Measurements from ENCODE around the gene SRRM5.

SRRM5 gene

DNA sequence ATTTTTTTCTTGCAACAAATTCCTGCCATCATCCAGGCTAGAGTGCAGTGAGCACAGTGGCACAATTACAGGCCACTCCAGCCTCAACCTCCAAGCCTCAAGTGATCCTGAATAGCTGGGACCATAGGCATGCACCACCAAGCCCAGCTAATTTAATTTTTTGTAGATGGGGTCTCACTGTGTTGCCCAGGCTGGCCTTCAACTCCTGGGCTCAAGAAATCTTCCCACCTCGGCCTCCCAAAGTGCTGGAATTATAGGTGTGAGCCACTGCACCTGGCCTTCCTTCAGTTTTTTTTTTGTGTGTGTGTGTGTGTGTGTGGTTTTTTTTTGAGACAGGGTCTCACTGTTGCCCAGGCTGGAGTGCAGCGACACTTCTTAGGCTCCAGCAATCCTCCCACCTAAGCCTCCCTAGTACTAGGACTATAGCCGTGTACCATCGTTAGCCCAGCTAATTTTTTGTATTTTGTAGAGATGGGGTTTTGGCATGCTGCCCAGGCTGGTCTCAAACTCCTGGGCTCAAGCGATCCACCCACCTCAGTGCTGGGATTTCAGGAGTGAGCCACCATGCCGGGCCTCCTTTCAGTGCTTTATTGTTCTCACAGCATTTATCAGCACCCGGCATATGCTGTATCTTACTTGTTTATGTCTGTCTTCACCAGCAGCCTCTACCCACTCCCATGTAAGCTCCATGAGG is 5.9 kb upstream of the SRRM5 start:
- Histone ChIP-seq H3K27me3 (ENCODE audit: low read length) (no peaks in the 10 kb centered on the region), H3K4me2 (ENCODE audit: low read depth, low read length, poor library complexity, severe bottlenecking) (no peak overlapping the region), H3K9ac (ENCODE audit: low read length) (no peak overlapping the region), H3K27ac (ENCODE audit: low read depth, low read length) (no peak overlapping the region), H3K79me2 (ENCODE audit: insufficient read depth, low read length) (0 out of 2 replicates have a peak, but pooled peaks cover 9% of the 10 kb centered on the region), H3K36me3 (ENCODE audit: low read length) (no peaks in the 10 kb centered on the region), H2AFZ (ENCODE audit: low read depth, low read length, severe bottlenecking) (no peak overlapping the region), H3K9me2 (replicated peaks; ENCODE audit: insufficient read depth, low read length) (no peaks in the 10 kb centered on the region), H3K4me3 (ENCODE audit: insufficient read depth, low read length, poor library complexity, severe bottlenecking) (no peak overlapping the region), H3K9me3 (ENCODE audit: insufficient read depth, low read length) (no peaks in the 10 kb centered on the region), H3F3A (ENCODE audit: insufficient read depth) (peaks cover 7% of the 10 kb centered on the region), H4K20me1 (ENCODE audit: low read depth, low read length) (no peaks in the 10 kb centered on the region)
- TF ChIP-seq, protein P1, sequence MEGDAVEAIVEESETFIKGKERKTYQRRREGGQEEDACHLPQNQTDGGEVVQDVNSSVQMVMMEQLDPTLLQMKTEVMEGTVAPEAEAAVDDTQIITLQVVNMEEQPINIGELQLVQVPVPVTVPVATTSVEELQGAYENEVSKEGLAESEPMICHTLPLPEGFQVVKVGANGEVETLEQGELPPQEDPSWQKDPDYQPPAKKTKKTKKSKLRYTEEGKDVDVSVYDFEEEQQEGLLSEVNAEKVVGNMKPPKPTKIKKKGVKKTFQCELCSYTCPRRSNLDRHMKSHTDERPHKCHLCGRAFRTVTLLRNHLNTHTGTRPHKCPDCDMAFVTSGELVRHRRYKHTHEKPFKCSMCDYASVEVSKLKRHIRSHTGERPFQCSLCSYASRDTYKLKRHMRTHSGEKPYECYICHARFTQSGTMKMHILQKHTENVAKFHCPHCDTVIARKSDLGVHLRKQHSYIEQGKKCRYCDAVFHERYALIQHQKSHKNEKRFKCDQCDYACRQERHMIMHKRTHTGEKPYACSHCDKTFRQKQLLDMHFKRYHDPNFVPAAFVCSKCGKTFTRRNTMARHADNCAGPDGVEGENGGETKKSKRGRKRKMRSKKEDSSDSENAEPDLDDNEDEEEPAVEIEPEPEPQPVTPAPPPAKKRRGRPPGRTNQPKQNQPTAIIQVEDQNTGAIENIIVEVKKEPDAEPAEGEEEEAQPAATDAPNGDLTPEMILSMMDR (IDR thresholded peaks at IDR 0.05; ENCODE audit: insufficient read depth, low read length, poor library complexity, severe bottlenecking), result no peak
- no peak for TF ChIP-seq EZH2phosphoT487 (conservative IDR thresholded peaks at IDR 0.05; ENCODE audit: low read length)

DNA sequence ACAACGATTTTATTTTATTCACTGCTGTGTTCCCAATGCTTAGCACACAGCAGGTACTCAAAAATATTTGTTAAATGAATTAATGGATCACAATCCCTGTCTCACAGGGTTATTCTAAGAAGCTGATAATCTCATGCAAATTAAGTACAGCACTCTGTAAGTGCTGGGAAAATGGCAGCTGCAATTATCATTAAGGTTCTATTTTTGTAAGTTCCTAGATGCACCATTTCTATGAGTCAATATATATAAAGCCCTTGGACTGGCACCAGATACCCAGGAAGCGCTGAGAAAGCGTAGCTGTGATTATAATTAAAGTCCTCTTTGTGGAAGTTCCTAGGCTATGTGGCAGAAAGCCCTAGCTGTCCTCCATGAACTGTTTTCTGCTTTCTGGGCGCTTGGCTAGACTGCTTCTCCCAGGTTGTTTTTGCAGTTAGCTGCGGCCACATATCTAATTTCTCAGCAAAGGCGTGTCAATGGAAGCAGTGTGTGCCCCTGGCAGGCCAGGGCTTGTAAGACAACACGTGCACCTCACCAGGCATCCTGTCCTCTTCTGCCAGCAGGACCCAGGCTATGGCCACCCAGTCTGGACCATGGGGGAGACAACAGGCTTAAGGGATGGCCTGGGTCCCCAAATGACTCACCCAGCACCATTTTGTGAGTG is 5.2 kb upstream of the SRRM5 start:
- Histone ChIP-seq H3K4me2 (ENCODE audit: low read depth, low read length, poor library complexity, severe bottlenecking) (no peak overlapping the region), H3K9me2 (replicated peaks; ENCODE audit: insufficient read depth, low read length) (no peaks in the 10 kb centered on the region), H3F3A (ENCODE audit: insufficient read depth) (peaks cover under 1% of the 10 kb centered on the region; the same call in 1 of the 2 replicates), H3K9ac (ENCODE audit: low read length) (no peak overlapping the region), H3K27ac (ENCODE audit: low read depth, low read length) (no peak overlapping the region), H3K79me2 (ENCODE audit: insufficient read depth, low read length) (0 out of 2 replicates have a peak, but pooled peaks cover 10% of the 10 kb centered on the region), H3K27me3 (ENCODE audit: low read length) (no peaks in the 10 kb centered on the region), H2AFZ (ENCODE audit: low read depth, low read length, severe bottlenecking) (no peak overlapping the region), H3K4me3 (ENCODE audit: insufficient read depth, low read length, poor library complexity, severe bottlenecking) (no peak overlapping the region), H4K20me1 (ENCODE audit: low read depth, low read length) (no peaks in the 10 kb centered on the region), H3K9me3 (ENCODE audit: insufficient read depth, low read length) (no peaks in the 10 kb centered on the region), H3K36me3 (ENCODE audit: low read length) (no peaks in the 10 kb centered on the region)
- TF ChIP-seq EZH2phosphoT487 (conservative IDR thresholded peaks at IDR 0.05; ENCODE audit: low read length), result no peak
- TF ChIP-seq, protein P1 (IDR thresholded peaks at IDR 0.05; ENCODE audit: insufficient read depth, low read length, poor library complexity, severe bottlenecking), result no peak

DNA sequence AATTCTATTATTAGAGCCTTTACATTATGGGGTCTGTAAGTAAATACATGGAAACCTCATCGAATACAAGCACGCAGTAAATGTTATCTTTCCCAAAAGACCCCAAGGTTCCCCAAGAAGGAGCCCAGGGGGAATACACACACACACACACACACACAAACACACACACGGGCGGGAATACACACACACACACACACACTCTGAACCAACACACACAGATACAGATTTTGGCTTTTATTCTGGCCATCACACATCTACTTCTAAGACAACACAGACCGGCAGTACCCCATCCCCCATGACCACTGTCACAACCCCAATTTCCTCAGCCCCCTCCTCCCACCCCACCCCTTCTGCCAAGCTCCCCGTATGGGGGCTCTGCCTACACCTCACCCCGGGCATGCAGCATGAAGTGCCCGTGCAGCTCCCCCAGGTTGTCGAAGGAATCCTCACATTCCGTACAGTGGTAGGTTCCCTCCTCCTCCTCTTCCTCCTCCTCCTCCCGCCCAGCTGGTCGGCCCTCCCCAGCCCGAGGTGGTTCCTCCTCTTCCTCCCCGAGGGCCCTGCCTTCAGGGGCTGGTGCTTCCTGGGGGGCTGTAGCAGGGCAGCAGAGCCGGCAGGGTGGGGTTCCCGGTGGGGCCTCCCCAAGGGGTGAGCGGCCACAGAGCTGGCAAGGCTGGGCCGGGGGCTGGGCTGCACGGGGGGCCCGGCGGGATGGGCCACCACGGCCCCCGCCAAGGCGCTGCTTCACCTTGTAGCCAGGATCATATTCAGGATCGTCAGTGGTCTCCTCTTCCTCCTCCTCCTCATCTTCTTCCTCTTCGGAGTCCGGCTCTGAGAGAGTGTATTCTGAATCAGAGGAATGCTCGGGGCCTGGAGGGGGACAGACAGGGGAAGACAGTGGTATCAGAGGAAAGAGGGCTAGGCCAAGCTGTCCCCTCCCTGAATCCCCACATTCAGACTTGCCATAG is 4.4 kb upstream of the SRRM5 start:
- peaks cover 16% of the 10 kb centered on the region; the same call in 1 of the 2 replicates for H3K79me2 ChIP-seq (ENCODE audit: insufficient read depth, low read length)
- no peaks in the 10 kb centered on the region for H3K27me3 ChIP-seq (ENCODE audit: low read length)
- H3K4me3 ChIP-seq (ENCODE audit: insufficient read depth, low read length, poor library complexity, severe bottlenecking), result no peak overlapping the region
- no peaks in the 10 kb centered on the region; the same call in 1 of the 2 replicates for H3F3A ChIP-seq (ENCODE audit: insufficient read depth)
- no peaks in the 10 kb centered on the region for H3K9me3 ChIP-seq (ENCODE audit: insufficient read depth, low read length)
- H4K20me1 ChIP-seq (ENCODE audit: low read depth, low read length), result no peaks in the 10 kb centered on the region
- H2AFZ ChIP-seq (ENCODE audit: low read depth, low read length, severe bottlenecking), result no peak overlapping the region
- H3K4me2 ChIP-seq (ENCODE audit: low read depth, low read length, poor library complexity, severe bottlenecking), result no peak overlapping the region
- no peak overlapping the region for H3K9ac ChIP-seq (ENCODE audit: low read length)
- TF ChIP-seq, protein P1 (IDR thresholded peaks at IDR 0.05; ENCODE audit: insufficient read depth, low read length, poor library complexity, severe bottlenecking), result no peak
- TF ChIP-seq EZH2phosphoT487 (conservative IDR thresholded peaks at IDR 0.05; ENCODE audit: low read length), result no peak
- H3K36me3 ChIP-seq (ENCODE audit: low read length), result no peaks in the 10 kb centered on the region
- H3K27ac ChIP-seq (ENCODE audit: low read depth, low read length), result no peak overlapping the region
- no peaks in the 10 kb centered on the region for H3K9me2 ChIP-seq (replicated peaks; ENCODE audit: insufficient read depth, low read length)

All from SU-DHL-6 (cell line).